T-helper 1 cell (primary cell): ENCODE measurements around the gene HSPB3.
"Not testable (repeated sequence)": the region's sequence is repeated elsewhere in the genome, so short reads cannot be mapped to it uniquely, and the experiment has no call there.

ENCODE experiments used
- DNase-seq, 5 donors: peaks; one replicate each; pipeline ENCODE4 v3.0.0-alpha.2; 2012 to 2020

The HSPB3 gene

DNA sequence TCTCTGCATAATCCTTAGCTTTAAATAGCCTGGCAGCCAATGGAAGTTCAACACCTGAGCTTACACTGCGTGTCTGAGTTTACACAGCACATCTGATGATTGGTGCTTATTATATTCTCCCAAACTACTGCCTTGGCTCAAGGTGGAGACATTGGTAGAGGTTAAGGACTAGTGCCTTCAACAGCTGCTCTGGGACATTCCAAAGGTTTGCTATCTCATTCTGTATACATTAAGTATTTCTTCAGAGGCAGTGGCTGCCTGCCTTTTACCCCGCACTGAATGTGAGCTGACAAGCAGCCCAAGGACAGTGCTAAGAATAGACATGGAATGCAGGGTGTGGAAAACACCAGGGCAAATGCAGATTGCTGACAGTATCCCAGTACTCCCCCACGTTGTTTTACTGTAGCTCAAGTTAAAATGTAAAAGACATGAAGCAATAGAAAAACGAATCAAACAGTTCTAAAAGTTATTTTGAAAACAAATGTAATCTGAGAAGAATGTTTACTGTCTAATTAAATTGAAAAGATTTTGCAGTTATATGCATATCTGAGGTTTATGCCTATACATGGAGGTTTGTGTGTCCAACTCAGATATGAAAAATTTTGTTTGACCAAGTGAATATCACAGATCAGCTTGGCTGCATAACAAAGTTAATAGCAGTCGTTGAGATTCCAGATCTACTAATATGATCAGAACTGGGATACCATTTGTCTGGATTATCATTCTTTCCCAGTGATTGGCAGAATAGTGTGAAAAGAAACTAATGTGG is 1.8 kb downstream of the HSPB3 start:
- no peak for DNase-seq

GRCh38 chr5:54458221-54458620 is 2.7 kb downstream of the HSPB3 start:
- no peak for DNase-seq

DNA sequence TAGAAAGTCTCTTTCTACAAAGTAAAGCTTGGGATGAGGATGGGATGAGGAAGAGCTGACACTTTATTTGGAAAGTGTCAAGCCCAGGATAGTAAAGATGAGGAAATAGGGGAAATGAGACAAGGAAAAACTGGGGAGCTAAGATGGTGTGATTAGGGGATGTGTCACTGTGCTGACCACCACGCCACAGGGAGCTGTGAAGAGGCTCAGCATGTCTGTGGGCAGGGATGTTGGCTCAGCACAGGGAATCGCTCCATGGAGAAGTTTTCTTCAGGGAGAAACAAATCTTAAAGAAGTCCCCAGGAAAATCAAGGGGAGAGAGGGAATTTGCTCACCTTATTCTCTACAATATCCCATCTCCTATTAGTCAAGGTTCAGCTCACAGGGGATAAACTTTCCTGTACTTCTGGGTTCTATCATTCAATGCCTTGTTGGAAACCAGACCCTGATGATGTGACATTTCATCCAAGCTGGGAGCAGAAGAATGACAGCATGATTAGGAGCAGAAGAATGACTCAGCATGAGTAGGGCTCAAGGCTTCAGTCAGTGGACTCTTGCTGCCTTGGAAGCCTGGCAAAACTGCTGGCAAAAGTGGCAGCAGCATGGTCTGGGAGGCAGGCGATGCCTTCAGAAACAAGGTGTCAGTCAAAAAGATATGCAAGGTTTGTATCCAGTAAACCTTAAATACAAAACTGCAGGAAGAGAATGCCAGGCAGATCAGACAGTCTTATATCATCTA is 4.9 kb downstream of the HSPB3 start:
- DNase-seq, result no peak

DNA sequence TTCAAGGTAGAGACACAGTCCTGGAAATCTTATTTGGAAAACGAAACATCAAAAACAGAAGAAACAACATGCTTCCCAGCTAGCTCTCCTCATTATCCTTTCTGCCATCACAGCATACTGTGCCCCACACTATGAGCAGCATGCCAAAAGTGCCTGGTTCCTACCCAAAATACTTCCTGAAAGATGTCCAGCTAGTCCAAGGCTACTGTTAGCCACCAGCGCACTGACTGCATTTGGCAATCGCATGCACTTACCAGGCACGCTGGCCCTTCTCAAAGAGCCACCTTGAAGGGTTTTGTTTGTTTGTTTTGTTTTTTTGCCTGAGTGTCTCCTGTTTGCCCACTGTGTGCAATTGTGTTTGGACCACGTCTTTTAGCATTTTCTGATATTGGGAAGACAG is 6.8 kb downstream of the HSPB3 start:
- DNase-seq, result no peak

DNA sequence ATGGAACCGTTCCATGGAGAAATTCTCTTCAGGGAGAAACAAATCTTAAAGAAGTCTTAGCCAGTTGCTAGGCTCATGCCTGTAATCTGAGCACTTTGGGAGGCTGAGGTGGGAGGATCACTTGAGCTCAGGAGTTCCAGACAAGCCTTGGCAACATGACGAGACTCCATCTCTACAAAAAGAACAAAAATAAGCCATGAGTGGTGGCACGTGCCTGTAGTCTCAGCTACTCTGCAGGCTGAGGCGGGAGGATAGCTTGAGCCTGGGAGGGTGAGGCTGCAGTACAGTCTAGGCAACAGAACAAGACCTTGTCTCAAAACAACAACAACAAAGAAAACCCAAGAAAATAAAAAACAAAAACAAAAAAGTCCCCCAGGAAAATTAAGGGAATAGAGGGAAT is 8.2 kb downstream of the HSPB3 start:
- DNase-seq, result no peak

GRCh38 chr5:54469622-54470021 is 14.1 kb downstream of the HSPB3 start:
- no peak for DNase-seq

GRCh38 chr5:54470128-54470527 is 14.6 kb downstream of the HSPB3 start:
- no peak for DNase-seq

- DNase-seq, result no peak
These were observed 15.2 kb downstream of the HSPB3 start for GRCh38 chr5:54470677-54471076.

- no peak for DNase-seq
These were observed 15.9 kb downstream of the HSPB3 start for GRCh38 chr5:54471398-54471797.

DNA sequence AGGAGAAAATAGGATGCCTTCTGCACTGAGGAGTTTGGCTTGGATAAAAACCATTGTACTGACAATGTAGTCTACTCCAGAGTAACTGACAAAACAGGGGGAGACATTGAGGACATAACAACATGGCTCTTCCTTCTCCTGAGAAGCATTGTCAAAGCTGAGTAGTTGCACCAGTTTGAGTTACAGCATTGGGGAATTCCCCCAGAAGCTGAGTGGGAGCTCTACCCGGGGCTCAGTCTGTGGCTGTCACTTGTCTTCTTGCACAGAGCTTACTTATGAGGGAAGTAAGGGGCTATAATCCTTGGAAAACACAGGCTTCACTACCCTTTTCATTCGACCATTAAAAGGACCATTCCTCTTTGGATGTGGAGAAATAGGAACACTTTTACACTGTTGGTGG is 21.2 kb downstream of the HSPB3 start:
- DNase-seq, result no peak

DNA sequence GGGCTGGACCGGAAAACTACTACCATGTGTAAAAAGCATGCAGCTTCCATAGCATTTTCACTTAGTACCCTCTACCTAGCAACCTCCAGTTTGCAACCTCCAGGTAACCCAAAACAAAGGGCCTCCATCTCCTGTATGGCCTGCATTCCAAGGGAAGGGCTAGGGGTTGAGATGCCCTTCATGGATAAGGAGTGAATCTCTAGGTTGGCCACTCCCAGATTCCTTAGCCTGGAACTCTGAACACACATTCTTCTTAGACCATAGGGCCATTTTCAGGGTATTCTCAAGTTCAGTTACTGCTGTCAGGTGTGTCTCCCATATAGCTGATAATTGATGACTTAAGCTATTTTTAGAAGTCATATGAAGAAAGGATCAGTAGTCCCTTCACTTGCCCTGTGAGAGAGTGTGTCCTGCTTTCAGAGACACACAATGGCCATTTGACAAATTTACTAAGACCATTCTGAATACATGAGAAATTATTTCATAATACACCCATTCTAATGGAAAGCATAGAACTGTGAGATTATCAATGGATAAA is 22.5 kb downstream of the HSPB3 start:
- no peak for DNase-seq

- DNase-seq, result no peak
These were observed 24.8 kb downstream of the HSPB3 start for GRCh38 chr5:54480296-54480695.

DNA sequence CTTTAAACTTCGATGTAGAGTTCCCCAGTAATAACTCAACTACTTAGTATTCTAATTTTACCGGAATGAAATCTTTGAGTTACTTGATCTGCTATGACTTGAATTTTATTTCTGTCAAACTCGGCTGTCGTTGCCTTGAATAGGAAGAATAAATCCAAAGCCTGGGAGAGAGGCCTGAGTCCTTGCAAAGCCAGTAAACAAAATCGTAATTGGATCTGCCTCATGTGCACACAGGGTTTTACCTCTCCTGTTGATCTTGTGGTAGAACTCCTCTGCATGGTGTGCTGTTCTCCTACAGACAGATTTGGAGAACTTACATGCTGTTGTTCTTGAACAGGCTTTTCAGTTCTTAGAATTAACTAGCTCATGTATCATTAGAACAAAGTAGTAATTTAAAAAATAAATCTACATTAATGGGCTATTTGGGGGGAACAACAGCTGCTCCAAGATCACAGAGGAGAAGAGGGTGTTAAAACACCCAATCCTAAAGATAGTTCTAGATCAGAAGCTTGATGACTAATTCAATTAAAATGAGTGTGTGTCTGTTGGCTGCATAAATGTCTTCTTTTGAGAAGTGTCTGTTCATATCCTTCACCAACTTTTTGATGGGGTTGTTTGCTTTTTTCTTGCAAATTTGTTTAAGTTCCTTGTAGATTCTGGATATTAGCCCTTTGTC is 28.9 kb downstream of the HSPB3 start:
- no peak for DNase-seq

DNA sequence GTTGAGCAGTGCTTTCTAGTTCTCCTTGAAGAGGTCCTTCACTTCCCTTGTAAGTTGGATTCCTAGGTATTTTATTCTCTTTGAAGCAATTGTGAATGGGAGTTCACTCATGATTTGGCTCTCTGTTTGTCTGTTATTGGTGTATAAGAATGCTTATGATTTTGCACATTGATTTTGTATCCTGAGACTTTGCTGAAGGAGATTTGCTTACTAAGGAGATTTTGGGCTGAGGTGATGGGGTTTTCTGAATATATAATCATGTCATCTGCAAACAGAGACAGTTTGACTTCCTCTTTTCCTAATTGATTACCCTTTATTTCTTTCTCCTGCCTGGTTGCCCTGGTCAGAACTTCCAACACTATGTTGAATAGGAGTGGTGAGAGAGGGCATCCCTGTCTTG is 30.2 kb downstream of the HSPB3 start:
- not testable (repeated sequence) for DNase-seq

DNA sequence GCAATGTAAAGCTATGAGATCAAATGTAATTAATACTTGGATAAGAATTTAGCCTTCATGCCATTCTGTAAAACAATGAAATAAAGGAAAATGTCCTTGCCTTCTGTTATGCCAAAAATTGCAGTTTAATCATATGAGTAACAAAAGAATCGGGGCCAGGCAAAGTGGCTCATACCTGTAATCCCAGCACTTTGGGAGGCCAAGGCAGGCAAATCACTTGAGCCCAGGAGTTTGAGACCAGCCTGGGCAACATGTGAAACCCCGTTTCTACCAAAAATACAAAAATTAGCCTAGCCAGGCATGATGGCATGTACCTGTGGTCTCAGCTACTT is 34.1 kb downstream of the HSPB3 start:
- DNase-seq, result not testable (repeated sequence)

GRCh38 chr5:54491326-54491725 is 35.8 kb downstream of the HSPB3 start:
- DNase-seq, result no peak

DNA sequence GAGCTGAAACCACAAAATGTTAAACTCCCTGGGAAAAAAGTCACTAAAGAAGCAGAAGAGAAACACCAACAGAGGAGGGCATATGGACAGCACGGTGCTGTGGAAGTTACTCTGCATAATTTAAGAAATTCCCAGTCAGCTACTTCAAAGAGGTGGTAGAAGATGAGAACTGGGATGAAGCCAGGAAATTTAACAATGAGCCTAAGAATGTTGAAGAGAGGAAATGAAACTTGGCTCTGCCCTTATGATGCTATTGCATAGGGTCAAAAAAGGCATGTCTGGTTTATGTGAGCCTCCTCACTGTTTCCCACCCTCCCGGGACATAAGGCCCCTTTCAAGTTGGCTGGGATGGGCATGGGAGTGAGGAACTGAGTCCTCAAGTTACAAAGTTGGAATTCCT is 36.7 kb downstream of the HSPB3 start:
- no peak for DNase-seq

- DNase-seq, result no peak
These were observed 39.5 kb downstream of the HSPB3 start for GRCh38 chr5:54495027-54495426.
